Fibroblast of mammary gland (primary cell): ENCODE data around the gene CROCC2.
A peak's percentile ranks its signal among the peaks of the same experiment; 100 is the strongest.

Experiments
- DNase-seq: peaks from one replicate; pipeline ENCODE4 v3.0.0-alpha.2; 2010; ENCODE audit warnings: low read depth
- H3K4me3 ChIP-seq: 2 replicates; pipeline ENCODE4 v1.5.1; 2011; ENCODE audit warnings: low read depth, mild to moderate bottlenecking, low read length, moderate library complexity; ENCODE audit not compliant: control insufficient read depth
- TF ChIP-seq, protein P1 (sequence below): conservative IDR thresholded peaks from 2 replicates; pipeline ENCODE4 v1.5.1; 2011; ENCODE audit warnings: low read depth, low read length, inconsistent platforms; ENCODE audit not compliant: control insufficient read depth, insufficient read depth

CROCC2 gene

DNA sequence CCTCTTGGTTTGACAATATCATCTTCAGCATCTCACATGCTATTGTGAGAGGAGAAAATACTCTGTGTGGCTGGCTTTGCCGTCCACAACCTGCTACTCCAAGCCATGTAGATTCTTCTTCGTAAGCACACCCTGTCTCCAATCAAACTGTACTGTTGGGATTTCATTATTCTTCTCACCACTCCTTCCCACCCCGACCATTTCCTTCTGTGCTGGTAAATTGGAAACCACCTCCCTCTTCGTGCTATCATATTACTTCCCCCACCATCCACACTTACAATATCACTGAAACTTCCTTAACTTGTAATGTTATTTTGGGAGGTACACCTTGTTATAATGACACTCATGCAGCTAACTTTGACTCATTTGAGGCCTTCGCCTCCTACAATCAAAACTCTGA is 40.7 kb upstream of the CROCC2 start:
- DNase-seq = no peak
- TF ChIP-seq, protein P1, sequence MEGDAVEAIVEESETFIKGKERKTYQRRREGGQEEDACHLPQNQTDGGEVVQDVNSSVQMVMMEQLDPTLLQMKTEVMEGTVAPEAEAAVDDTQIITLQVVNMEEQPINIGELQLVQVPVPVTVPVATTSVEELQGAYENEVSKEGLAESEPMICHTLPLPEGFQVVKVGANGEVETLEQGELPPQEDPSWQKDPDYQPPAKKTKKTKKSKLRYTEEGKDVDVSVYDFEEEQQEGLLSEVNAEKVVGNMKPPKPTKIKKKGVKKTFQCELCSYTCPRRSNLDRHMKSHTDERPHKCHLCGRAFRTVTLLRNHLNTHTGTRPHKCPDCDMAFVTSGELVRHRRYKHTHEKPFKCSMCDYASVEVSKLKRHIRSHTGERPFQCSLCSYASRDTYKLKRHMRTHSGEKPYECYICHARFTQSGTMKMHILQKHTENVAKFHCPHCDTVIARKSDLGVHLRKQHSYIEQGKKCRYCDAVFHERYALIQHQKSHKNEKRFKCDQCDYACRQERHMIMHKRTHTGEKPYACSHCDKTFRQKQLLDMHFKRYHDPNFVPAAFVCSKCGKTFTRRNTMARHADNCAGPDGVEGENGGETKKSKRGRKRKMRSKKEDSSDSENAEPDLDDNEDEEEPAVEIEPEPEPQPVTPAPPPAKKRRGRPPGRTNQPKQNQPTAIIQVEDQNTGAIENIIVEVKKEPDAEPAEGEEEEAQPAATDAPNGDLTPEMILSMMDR = no peak
- H3K4me3 ChIP-seq = no peak overlapping the region

DNA sequence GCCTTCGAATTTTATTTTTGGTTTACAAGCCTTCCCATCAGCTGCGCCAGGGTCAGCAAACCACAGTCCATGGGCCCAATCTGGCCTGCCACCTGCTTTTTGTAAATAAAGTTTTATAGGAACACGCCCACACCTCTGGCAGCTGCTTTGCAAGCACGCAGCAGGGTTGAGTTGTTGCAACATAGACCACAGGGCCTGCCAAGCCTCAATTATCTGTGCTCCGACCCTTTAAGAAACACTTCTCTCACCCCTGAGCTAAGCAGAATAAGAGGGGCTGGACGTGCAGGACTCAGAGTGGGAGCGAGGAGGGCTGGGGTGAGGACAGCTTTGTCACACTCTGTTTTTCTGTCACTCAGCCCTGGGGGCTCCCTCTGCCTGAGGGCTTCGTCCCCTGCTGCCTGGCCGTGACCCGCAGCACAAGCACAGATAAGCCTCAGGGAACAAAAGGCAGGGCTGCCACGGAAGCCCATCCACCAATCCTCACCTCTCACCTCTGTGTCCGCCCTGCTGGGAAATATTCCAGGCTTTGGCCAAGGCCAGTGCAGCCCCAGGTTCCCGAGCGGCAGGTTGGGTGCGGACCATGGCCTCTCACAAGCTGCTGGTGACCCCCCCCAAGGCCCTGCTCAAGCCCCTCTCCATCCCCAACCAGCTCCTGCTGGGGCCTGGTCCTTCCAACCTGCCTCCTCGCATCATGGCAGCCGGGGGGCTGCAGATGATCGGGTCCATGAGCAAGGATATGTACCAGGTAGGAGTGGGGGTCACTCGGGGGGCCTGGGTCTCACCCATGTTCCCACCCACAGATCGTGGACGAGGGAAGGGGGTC is 37.6 kb upstream of the CROCC2 start, which contains the start of gene AGXT:
TSS of gene AGXT (plus strand) at position 539 of the 823 bp plus-strand sequence. CDS start at position 581, 42 bp downstream.
- peak; percentile 46 for DNase-seq
- H3K4me3 ChIP-seq = no peak within 1 kb of the TSS
- TF ChIP-seq, protein P1 = no peak

DNA sequence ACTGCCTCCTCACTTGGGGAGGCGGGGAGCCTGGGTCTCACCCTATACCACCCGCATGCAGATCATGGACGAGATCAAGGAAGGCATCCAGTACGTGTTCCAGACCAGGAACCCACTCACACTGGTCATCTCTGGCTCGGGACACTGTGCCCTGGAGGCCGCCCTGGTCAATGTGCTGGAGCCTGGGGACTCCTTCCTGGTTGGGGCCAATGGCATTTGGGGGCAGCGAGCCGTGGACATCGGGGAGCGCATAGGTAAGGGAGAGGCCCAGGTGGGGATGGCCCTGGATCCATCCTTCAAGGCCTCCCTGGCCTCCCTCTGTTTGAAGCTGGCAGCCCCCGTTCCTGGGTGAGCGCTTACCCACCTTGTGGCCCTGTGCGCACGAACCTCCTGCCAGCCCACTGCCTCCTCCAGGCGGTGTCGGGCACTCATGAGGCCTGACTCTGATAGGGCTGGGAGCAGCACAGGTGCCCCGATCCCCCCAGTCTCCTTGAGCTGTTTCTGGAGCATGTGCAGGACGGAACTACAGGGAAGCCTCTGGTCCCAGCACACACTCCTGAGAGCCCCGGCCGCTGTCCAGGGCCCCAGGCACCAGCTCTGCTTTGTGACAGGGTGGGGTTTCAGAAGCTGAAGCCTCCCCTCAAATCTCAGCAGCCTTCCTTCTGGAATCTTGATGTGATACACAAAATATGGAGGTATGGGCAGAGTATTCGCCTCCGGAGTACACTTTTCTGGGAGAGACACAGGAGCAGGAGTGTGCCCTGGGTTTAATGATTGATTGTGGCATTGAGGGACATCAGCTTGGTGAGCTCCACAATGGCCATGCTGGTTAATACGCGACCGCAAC is 36.8 kb upstream of the CROCC2 start:
- H3K4me3 ChIP-seq = no peak overlapping the region
- no peak for DNase-seq
- TF ChIP-seq, protein P1 = no peak

DNA sequence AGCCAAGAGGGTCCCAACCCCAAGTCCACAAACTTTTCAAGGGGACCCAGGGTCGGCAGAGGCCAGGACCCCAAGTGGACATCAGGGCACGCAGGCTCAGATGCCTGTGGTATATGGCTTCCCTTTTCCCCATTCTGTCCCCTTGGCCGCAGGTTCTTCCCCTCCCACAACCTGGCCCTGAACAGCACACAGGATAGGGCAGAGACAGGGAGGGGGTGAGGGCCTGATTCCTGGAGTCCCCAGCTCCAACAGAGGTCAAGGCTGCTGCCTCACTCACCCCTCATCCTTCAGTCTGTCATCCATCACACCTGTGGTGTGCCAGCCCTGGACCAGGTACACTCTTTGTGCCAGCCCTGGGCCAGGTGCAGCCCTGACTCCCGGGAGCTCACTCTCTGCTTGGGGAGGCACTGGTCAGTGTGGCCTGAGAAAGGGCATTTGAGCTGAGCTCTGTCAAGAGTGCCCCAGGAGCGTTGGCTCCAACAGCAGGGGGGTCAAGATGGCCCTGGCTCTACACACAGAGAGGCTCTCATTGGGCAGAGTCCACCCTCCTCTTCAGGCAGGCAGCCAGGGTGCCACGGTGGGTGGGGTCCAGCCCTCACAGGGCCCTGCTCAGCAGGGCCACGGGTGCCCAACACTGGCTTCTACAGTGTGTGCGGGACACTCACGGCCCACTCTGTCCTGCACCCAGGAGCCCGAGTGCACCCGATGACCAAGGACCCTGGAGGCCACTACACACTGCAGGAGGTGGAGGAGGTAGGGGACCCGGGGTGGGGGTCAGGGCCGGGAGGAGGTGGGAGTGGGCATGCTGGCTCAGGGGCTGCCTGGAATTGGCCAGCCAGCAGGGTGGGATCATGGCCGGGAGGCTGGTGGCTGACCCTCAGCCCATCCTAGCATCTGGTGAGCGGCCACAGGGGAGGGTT is 35.9 kb upstream of the CROCC2 start:
- DNase-seq = no peak
- TF ChIP-seq, protein P1 = no peak
- H3K4me3 ChIP-seq = no peak overlapping the region

DNA sequence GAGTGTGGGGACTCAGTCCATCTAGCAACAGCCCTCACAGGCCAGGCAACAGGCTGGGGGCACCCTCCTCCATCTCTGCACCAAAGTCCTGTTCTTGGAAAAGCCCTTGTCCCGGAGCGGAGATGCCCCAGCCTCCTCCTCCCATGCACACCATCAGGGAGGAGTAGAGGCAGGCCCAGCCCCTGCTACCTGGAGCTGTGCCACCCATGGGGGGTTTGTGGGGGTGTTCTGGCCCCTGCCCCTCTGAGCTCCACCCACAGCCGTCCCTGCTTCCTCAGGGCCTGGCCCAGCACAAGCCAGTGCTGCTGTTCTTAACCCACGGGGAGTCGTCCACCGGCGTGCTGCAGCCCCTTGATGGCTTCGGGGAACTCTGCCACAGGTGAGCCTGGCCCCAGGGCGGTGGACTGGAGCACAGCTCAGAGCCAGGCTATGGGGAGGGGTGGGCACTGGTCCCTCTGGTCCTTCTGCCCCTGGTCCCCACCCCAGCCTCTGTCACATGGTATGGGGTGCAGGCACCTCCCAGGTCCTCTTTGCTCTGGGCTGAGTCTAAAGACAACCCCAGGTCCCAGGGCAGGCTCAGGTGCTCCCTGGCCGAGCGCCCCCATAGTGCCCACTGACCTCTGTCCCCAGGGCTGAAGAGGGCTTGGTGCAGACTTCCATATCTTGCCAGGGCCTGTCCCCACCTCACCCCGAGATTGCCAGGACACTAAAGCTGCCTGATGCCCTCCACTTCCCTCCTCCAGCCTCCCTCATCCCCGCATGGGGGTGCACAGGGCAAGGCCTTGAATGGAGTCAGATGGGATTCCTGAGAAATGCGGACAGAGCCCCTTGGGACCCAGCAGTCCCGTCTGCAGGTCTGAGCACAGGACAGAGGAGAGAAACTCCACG is 34.8 kb upstream of the CROCC2 start:
- TF ChIP-seq, protein P1 = no peak
- no peak for DNase-seq
- no peak overlapping the region for H3K4me3 ChIP-seq
